Erythroblast (primary cell): ENCODE data around the gene VSIG10.

ENCODE experiments used
- DNase-seq, 2 experiments: peaks; one replicate each; lab custom pipeline; 2025; lab: John Stamatoyannopoulos, UW
- GATA1 ChIP-seq: IDR thresholded peaks from 2 replicates; pipeline ENCODE4 v1.6.1; 2011; ENCODE audit warnings: low read depth, mild to moderate bottlenecking, control low read depth, low read length, moderate library complexity
- POLR2A ChIP-seq: IDR thresholded peaks from 2 replicates; pipeline ENCODE4 v1.6.1; 2011; ENCODE audit warnings: mild to moderate bottlenecking, low read length

The VSIG10 gene

GRCh38 chr12:118023301-118023860 lies 80.4 kb downstream of the VSIG10 start:
- TF ChIP-seq GATA1, result no peak
- no peak for TF ChIP-seq POLR2A
- DNase-seq, result no peak

DNA sequence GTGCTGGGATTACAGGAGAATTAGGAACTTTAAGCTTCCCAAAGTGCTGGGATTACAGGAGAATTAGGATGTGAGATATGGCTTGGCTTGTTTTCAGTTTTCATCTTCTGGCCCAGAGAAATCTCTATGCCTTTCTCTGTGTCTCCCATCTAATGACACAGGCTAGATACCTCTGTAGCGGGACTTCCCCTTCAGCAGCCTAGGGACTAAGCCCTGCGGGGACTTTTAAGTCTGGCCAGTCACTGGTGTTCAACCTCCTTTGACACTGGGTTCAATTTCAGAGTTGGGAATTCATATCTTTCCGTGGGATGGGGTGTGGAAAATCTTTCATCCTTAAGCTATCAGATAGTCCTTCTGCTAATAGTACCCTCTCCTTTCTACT lies 81.1 kb downstream of the VSIG10 start:
- DNase-seq, result no peak
- TF ChIP-seq GATA1 (no peak), POLR2A (no peak)

DNA sequence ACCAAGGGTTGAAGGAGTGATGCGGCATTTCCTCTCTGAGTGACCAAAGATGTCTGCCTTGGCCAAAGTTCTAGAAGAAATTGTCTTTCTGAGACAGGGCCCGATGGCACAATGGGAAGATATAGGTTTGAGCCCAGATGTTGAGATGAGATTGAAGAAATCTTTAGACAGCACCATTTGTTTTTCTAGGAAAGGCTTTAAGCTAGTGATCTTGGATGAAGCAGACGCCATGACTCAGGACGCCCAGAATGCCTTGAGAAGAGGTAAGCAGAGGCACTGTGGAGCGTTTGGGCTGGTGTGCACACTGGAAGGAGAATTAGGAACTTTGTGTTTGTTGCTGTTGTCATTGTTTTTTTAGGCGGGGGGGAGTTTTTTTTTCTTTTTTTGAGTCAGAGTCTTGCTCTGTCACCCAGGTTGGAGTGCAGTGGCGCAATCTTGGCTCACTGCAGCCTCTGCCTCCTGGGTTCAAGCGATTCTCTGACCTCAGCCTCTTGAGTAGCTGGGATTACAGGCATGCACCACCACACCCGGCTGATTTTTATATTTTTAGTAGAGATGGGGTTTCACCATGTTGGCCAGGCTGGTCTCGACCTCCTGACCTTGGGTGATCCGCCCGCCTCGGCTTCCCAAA lies 81.6 kb downstream of the VSIG10 start:
- peak in 1 of 2 experiments; percentile 25 for DNase-seq

GRCh38 chr12:118020036-118020435 lies 83.8 kb downstream of the VSIG10 start:
- DNase-seq, result no peak
- TF ChIP-seq GATA1 (no peak), POLR2A (no peak)

GRCh38 chr12:118017926-118018325 lies 85.9 kb downstream of the VSIG10 start:
- TF ChIP-seq GATA1 (no peak), POLR2A (no peak)

DNA sequence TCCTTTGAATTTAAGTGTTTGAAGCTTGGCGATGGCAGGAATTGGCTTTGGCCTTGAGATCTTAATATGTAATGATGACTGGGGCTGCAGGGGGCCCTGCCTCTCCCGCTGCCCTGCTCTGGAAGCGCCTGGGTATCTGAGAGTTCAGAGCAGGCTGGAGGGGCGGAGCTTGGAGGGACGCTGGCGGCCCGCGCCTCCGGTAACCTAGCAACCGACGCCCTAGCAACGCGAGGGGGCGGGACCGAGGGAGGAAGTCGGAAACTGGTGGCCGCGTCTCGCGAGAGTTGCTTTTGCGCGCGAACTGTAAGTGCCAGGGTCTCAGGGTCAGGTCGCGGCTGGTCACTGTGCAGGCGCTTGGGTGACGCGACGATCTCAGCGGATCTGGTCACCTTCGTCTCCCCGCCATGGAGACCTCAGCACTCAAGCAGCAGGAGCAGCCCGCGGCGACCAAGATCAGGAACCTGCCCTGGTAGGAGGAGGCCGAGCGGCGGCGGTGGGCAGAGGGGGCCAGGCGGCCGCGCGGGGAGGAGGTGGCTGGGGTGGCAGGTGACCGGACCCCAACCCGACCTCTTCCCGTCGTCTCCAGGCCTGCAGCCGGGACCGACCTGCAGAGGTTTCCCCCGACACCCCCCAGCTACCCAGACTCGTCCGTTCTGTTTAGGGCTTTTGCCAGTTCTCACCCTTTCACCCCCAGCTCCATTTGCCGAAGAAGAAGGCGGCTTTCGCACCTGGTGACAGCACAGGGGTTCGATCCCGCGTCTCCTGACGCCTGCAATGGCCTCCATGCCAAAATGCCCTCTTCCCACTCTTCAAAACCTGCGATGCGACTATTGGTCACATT lies 87.2 kb downstream of the VSIG10 start, which contains the start of gene RFC5:
RFC5 (plus strand) TSS at position 280 of the 841 bp plus-strand sequence; CDS start at position 405, 125 bp downstream.
- DNase-seq, result peak; percentile 99
- TF ChIP-seq GATA1 (no peak), POLR2A (peak; percentile 77)

More at GRCh38 chr12:118017926-118018325, 85.9 kb downstream of the VSIG10 start:
- no peak for DNase-seq

DNA sequence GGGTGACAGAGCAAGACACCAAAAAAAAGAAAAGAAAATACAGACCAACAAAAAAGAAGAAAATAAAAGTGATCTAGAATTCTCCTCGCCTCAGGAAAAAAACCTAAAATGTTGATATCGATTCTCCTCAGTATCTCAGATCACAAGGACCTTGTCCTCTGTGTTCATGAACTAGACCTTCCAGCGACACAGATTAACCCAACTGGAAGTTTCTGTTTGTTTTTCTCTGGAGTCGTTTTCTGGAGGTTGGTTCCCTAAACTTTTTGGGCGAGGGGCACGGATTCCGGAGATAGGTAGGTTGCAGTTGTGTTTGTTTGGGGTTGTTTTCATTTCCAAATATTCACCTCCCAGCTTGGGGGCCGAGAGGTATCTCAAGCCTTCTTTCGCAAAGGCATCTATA lies 87.9 kb downstream of the VSIG10 start:
- no peak for TF ChIP-seq POLR2A
- no peak for TF ChIP-seq GATA1

GRCh38 chr12:118015306-118015705 lies 88.5 kb downstream of the VSIG10 start:
- TF ChIP-seq GATA1 (no peak), POLR2A (no peak)
- DNase-seq, result no peak

More for the DNA sequence above, 87.9 kb downstream of the VSIG10 start:
- no peak for DNase-seq
